ENCODE measurements around the gene MAP4K4.

GRCh38 chr2:101658387-101658786 is 39.1 kb upstream of the MAP4K4 start:
- no peak for TF ChIP-seq CTCF (IDR thresholded peaks at IDR 0.05)
- TF ChIP-seq POLR2A (IDR thresholded peaks at IDR 0.05): no peak

Data from adrenal gland (tissue), 5 donors.